ENCODE measurements around the gene ISCU. TPM values are rescaled to one million over a fixed set of nuclear protein-coding genes. Genes with fewer than 3 reads are reported as not detected.

The ISCU gene
- total and polyA plus RNA-seq, 9 donors, result 77.4 to 106 (median 88.4) TPM

DNA sequence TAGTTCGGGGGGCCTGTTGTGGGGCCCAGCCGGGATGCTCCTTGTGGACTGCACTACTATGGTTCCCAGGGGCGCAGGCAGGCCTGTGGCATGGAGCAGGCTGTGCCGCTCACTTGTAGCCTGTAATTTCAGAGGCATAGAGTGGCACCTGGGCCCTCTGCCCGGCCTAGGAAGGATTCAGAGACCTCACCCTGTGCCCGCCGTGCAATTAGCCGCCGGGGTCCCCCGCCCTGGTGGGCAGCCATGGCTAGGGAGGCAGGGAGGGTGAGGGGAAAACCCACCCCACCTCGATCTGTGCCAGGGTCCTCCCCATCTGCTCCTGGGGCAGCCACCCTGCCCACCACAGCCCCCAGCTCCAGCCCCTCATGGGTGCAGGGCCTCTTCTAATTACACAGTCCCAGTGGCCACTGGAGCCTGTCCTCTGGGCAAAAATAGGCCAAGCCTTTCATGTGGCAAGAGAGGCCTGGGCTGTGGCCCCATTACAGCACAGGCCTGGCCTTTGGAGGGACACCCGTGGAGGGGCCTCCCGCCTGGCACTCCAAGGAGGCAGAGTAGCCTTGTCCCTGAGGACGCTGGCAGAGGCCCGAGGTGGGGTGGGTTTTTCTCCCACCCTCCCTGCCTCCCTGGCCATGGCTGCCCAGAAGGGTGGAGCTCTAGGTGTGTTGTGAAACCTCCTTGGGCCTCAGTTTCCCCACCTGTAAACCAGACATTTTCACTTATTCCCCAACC, 40.7 kb downstream of the ISCU start:
- Histone ChIP-seq H3K27ac (ENCODE audit: low read length) (no peak overlapping the region), H3K9me3 (replicated peaks; ENCODE audit: control insufficient read depth, low read depth, low read length) (no peaks in the 10 kb centered on the region), H3K4me3 (ENCODE audit: low read length) (no peak overlapping the region), H3K4me1 (ENCODE audit: control insufficient read depth, insufficient read depth, low read length) (peaks cover 23% of the 10 kb centered on the region), H3K27me3 (ENCODE audit: control insufficient read depth, insufficient read depth, low read length) (no peaks in the 10 kb centered on the region), H3K36me3 (ENCODE audit: control insufficient read depth, insufficient read depth, low read length) (no peaks in the 10 kb centered on the region)
- WGBS (ENCODE audit: insufficient coverage), result 88% methylated on average over 6 of the region's 15 CpGs
- no peak for DNase-seq

DNA sequence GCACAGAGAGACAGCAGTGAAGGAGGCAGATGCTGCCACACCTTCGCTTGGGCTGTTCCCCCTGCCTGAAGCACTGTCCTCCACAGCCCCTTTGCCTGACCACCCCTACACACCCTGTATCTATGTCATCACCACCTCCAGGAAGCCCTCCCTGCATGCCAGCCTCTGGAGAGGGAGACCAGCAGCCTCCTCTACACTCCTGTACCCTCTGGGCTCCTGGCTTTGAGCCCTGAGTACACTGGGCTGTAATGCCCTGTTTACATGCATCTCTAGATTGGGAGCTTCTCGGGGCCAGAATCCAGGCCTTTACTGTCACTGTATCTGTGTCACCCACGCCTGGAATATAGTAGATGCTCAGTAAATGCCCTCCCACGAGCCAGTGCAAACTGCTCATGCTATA, 41.3 kb downstream of the ISCU start:
- no peaks in the 10 kb centered on the region for H3K27me3 ChIP-seq (ENCODE audit: control insufficient read depth, insufficient read depth, low read length)
- peaks cover 22% of the 10 kb centered on the region for H3K4me1 ChIP-seq (ENCODE audit: control insufficient read depth, insufficient read depth, low read length)
- no peak overlapping the region for H3K4me3 ChIP-seq (ENCODE audit: low read length)
- 94% methylated on average over 3 of the region's 4 CpGs for WGBS (ENCODE audit: insufficient coverage)
- H3K36me3 ChIP-seq (ENCODE audit: control insufficient read depth, insufficient read depth, low read length), result no peaks in the 10 kb centered on the region
- DNase-seq, result no peak
- H3K9me3 ChIP-seq (replicated peaks; ENCODE audit: control insufficient read depth, low read depth, low read length), result no peaks in the 10 kb centered on the region
- H3K27ac ChIP-seq (ENCODE audit: low read length), result no peak overlapping the region

DNA sequence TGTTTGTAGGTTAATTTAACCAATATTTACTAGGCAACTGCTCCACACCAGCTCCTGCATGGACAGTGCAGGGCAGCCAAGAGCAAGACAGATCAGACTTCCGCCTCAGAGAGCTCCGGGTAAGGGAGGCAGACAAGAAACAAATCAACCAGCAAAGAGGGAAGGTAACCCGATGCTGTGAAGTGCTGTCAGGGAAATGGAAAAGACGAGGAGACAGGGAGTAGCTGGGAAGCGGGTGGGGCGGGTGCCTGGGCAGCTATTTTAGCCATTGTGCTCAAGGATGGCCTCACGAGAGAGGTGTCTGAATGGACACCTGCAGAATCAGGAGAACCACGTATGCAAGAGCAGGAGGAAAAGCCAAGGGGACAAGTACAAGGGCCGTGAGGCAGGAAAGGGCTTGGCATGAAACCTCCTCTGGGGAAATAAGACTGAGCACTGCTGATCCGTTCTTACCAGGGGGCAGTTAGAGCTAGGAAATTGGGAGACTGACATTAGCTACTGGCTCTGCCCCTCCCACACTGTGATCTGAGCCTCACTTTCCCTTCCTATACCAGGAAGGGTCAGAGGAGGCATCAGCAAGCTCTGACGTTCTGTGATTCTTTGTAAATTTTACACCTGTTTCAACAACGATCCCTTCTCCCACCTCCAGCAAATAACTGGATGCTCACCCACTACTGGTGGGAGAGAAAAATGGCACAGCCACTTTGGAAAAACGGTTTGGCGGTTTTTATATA, 42.0 kb downstream of the ISCU start:
- H3K4me3 ChIP-seq (ENCODE audit: low read length), result no peak overlapping the region
- H3K4me1 ChIP-seq (ENCODE audit: control insufficient read depth, insufficient read depth, low read length), result peaks cover 28% of the 10 kb centered on the region
- WGBS (ENCODE audit: insufficient coverage), result 33% methylated on average over 11 of the region's 14 CpGs
- H3K36me3 ChIP-seq (ENCODE audit: control insufficient read depth, insufficient read depth, low read length), result no peaks in the 10 kb centered on the region
- H3K27me3 ChIP-seq (ENCODE audit: control insufficient read depth, insufficient read depth, low read length), result no peaks in the 10 kb centered on the region
- no peak for DNase-seq
- no peak overlapping the region for H3K27ac ChIP-seq (ENCODE audit: low read length)
- no peaks in the 10 kb centered on the region for H3K9me3 ChIP-seq (replicated peaks; ENCODE audit: control insufficient read depth, low read depth, low read length)

DNA sequence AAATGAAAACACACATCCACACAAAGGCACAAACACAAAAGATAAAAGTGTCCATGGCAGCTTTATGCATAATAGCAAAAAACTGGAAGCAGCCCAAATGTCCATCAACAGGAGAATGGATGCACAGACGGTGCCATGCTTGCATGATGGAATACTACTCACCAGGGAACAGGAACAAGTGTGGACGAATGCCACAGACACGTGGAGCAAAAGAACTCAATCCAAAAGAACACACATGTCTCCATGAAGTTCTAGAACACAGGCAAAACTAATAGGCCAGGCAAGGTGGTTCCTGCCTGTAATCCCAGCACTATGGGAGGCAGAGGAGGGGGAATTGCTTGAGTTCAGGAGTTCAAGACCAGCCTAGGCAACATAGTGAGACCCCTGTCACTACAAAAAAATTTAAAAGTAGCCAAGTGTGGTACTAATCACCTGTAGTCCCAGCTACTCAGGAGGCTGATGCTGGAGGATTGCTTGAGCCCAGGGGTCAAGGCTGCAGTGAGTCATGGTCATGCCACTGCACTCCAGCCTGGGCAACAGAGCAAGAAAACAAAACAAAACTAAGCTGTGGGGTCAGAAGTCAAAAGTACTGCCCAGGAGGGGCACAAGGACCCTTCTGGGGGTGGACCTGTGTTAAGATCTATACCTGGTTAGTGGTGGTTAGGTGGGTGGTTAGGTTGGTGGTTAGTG, 42.7 kb downstream of the ISCU start:
- Histone ChIP-seq H3K4me1 (ENCODE audit: control insufficient read depth, insufficient read depth, low read length) (peaks cover 36% of the 10 kb centered on the region), H3K4me3 (ENCODE audit: low read length) (no peak overlapping the region), H3K27ac (ENCODE audit: low read length) (no peak overlapping the region), H3K27me3 (ENCODE audit: control insufficient read depth, insufficient read depth, low read length) (no peaks in the 10 kb centered on the region), H3K36me3 (ENCODE audit: control insufficient read depth, insufficient read depth, low read length) (no peaks in the 10 kb centered on the region), H3K9me3 (replicated peaks; ENCODE audit: control insufficient read depth, low read depth, low read length) (no peaks in the 10 kb centered on the region)
- DNase-seq, result no peak
- WGBS (ENCODE audit: insufficient coverage), result no CpG with 5 or more reads among the region's 3 CpGs

DNA sequence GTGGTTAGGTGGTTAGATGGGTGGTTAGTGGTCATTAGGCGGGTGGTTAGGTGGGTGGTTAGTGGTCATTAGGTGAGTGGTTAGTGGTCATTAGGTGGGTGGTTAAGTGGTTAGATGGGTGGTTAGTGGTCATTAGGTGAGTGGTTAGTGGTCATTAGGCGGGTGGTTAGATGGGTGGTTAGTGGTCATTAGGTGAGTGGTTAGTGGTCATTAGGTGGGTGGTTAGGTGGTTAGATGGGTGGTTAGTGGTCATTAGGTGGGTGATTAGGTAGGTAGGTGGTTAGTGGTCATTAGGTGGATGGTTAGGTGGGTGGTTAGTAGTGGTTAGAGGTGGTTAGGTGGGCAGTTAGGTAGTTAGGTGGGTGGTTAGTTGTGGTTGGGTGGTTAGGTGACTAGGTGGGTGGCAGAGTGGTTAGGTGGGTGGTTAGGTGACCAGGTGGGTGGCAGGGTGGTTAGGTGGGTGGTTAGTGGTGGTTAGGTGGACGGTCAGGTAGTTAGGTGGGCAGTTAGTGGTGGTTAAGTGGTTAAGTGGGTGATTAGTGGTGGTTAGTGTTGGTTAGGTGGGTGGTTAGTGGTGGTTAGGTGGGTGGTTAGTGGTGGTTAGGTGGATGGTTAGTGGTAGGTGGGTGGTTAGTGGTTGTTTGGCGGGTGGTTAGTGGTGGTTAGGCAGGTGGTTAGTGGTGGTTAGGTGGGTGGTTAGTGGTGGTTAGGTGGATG, 43.5 kb downstream of the ISCU start:
- H3K4me3 ChIP-seq (ENCODE audit: low read length), result no peak overlapping the region
- 100% methylated on average over 4 of the region's 4 CpGs for whole genome bisulfite sequencing (ENCODE audit: insufficient coverage)
- H3K4me1 ChIP-seq (ENCODE audit: control insufficient read depth, insufficient read depth, low read length), result peaks cover 43% of the 10 kb centered on the region
- no peaks in the 10 kb centered on the region for H3K27me3 ChIP-seq (ENCODE audit: control insufficient read depth, insufficient read depth, low read length)
- H3K36me3 ChIP-seq (ENCODE audit: control insufficient read depth, insufficient read depth, low read length), result no peaks in the 10 kb centered on the region
- H3K27ac ChIP-seq (ENCODE audit: low read length), result no peak overlapping the region
- no peaks in the 10 kb centered on the region for H3K9me3 ChIP-seq (replicated peaks; ENCODE audit: control insufficient read depth, low read depth, low read length)
- no peak for DNase-seq

DNA sequence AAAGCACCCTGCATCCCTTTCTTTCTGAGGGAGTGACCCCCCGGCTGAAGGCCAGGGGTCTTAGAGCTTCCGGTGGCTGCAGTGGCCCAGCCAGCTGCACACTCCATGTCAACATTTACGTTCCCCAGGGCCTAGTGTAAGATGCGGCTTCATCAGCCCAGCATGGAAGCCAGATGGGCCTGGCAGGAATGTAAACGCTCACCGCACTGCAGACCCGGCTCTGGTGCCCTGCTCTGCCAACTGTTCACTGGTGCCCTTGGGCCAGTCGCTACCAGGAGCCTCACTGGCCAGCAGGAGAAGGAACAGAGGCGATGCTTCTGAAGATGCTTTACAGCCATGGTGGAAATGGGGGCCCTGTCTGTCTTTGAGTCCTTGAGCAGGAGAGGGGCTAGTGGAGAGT, 44.1 kb downstream of the ISCU start:
- WGBS (ENCODE audit: insufficient coverage), result 39% methylated on average over 8 of the region's 9 CpGs
- Histone ChIP-seq H3K27ac (ENCODE audit: low read length) (no peak overlapping the region), H3K4me1 (ENCODE audit: control insufficient read depth, insufficient read depth, low read length) (peaks cover 46% of the 10 kb centered on the region), H3K9me3 (replicated peaks; ENCODE audit: control insufficient read depth, low read depth, low read length) (no peaks in the 10 kb centered on the region), H3K4me3 (ENCODE audit: low read length) (no peak overlapping the region), H3K27me3 (ENCODE audit: control insufficient read depth, insufficient read depth, low read length) (no peaks in the 10 kb centered on the region), H3K36me3 (ENCODE audit: control insufficient read depth, insufficient read depth, low read length) (no peaks in the 10 kb centered on the region)
- DNase-seq, result no peak

DNA sequence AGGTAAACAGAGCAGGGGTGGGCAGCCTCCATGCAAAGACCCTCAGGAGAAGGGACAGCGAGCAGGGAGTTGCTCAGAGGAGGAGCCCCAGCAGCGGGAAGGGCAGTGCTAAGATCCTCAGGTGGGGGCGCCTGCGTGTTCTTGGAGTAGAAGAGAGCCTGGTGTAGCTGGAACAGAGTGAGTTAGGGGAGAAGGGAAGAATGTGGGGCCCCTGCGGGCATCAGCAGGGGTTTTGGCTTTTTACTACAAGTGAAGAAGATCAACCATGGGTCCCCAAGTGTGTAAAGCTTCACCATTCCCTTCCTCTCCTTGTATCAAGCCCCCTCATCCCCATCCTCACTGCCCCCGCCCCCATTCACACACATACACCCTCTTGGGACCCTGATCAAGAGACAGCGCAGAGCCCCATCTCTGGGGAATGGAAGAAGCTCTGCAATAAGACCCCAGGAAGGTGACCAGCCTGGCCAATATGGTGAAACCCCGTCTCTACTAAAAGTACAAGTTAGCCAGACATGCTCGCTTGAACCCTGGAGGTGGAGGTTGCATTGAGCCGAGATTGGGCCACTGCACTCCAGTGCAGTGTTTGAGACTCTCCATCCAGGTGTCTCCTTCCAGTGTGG, 45.7 kb downstream of the ISCU start:
- no peaks in the 10 kb centered on the region for H3K36me3 ChIP-seq (ENCODE audit: control insufficient read depth, insufficient read depth, low read length)
- no peaks in the 10 kb centered on the region for H3K9me3 ChIP-seq (replicated peaks; ENCODE audit: control insufficient read depth, low read depth, low read length)
- WGBS (ENCODE audit: insufficient coverage), result 87% methylated on average over 7 of the region's 10 CpGs
- no peaks in the 10 kb centered on the region for H3K27me3 ChIP-seq (ENCODE audit: control insufficient read depth, insufficient read depth, low read length)
- DNase-seq, result no peak
- no peak overlapping the region for H3K27ac ChIP-seq (ENCODE audit: low read length)
- H3K4me3 ChIP-seq (ENCODE audit: low read length), result no peak overlapping the region
- peaks cover 50% of the 10 kb centered on the region for H3K4me1 ChIP-seq (ENCODE audit: control insufficient read depth, insufficient read depth, low read length)

DNA sequence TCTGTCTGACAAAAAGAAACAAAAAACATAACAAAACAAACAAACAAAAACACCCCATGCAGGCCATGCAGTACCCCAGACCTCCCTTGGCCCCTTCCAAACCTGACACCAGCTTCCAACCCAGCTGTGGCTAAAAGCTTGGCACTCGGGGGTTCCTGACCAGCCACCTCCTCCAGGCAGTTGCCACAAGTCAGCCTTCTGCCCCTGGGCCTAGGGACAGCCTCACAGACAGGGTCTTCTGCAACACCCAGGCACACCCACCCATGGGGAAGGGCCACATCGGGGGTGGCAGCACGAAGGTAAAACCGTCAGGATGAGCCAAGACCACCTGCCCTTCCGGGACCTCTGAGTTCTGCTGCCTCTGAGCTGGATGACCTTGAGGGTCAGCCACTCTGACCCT, 46.2 kb downstream of the ISCU start:
- 64% methylated on average over 5 of the region's 5 CpGs for WGBS (ENCODE audit: insufficient coverage)
- Histone ChIP-seq H3K27me3 (ENCODE audit: control insufficient read depth, insufficient read depth, low read length) (no peaks in the 10 kb centered on the region), H3K4me1 (ENCODE audit: control insufficient read depth, insufficient read depth, low read length) (peaks cover 51% of the 10 kb centered on the region), H3K36me3 (ENCODE audit: control insufficient read depth, insufficient read depth, low read length) (no peaks in the 10 kb centered on the region), H3K4me3 (ENCODE audit: low read length) (no peak overlapping the region), H3K27ac (ENCODE audit: low read length) (no peak overlapping the region), H3K9me3 (replicated peaks; ENCODE audit: control insufficient read depth, low read depth, low read length) (no peaks in the 10 kb centered on the region)
- DNase-seq, result no peak

DNA sequence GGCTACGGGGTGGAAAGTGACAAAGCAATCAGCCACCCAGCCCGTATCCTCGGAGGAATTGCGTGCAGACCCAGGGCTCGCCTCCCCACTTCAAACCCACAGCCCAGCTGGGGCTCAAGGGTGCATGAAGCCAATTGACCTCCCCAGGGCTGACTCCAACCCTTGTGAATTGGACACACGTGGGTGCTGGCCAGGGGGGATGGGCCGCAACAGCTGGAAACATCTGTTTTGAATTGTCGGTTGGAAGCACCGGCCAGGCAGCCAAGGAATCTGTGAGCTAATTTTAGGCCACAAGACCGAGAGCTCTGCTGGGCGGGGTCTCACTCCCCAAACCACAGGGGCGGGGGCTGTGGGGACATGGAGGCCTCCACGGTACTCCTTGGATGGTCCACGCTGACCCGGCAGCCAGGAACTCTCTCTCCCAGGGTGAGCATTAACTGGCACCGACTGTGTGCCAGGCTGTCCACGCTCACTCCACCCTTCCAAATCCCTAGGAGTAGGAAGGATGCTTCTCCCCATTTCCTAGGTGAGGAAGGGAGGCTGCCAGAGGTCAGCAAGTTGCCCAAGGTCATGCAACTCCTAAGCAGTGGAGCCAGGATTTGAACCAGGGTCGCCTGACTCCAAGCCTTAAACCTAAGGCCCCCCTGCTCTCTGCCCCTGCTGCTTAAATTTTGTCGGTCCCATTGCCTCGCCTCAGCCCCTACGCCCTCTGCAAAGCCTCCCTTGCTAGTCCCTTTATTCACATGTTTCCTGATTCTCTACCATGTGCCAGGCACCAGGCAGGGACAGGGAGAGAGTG, 47.3 kb downstream of the ISCU start:
- no peaks in the 10 kb centered on the region for H3K9me3 ChIP-seq (replicated peaks; ENCODE audit: control insufficient read depth, low read depth, low read length)
- peak; percentile 98 for DNase-seq
- no peaks in the 10 kb centered on the region for H3K27me3 ChIP-seq (ENCODE audit: control insufficient read depth, insufficient read depth, low read length)
- WGBS (ENCODE audit: insufficient coverage), result 13% methylated on average over 15 of the region's 21 CpGs
- no peak overlapping the region for H3K4me3 ChIP-seq (ENCODE audit: low read length)
- H3K36me3 ChIP-seq (ENCODE audit: control insufficient read depth, insufficient read depth, low read length), result no peaks in the 10 kb centered on the region
- H3K4me1 ChIP-seq (ENCODE audit: control insufficient read depth, insufficient read depth, low read length), result peaks cover 48% of the 10 kb centered on the region
- H3K27ac ChIP-seq (ENCODE audit: low read length), result peak overlapping the region; percentile 66

All from muscle of leg (tissue), 11 donors.